Hepatocyte (in vitro differentiated cells): ENCODE results near the gene ITGA11. TPM values are rescaled to one million over a fixed set of nuclear protein-coding genes. Genes with fewer than 3 reads are reported as not detected.

ENCODE experiments used
- DNase-seq: peaks from one replicate; pipeline ENCODE4 v3.0.0-alpha.2; 2016; ENCODE audit warnings: low spot score
- H2AFZ ChIP-seq: fragments of 200-600 bp; sonication (generic); 2 replicates; pipeline ENCODE4 v1.6.0; 2016; ENCODE audit warnings: antibody characterized with exemption, mild to moderate bottlenecking
- H3K27ac ChIP-seq: fragments of 200-600 bp; sonication (generic); 2 replicates; pipeline ENCODE4 v1.5.1; 2016; ENCODE audit warnings: mild to moderate bottlenecking
- H3K27me3 ChIP-seq: fragments of 200-600 bp; sonication (generic); 2 replicates; pipeline ENCODE4 v1.6.1; 2016
- H3K36me3 ChIP-seq: fragments of 200-600 bp; sonication (generic); replicated peaks from 2 replicates; pipeline ENCODE4 v1.5.1; 2016; ENCODE audit warnings: low read depth; ENCODE audit not compliant: insufficient read depth
- H3K4me1 ChIP-seq: fragments of 200-600 bp; sonication (generic); 2 replicates; pipeline ENCODE4 v1.5.1; 2016; ENCODE audit warnings: mild to moderate bottlenecking, moderate library complexity; ENCODE audit not compliant: insufficient read depth
- H3K4me2 ChIP-seq: fragments of 200-600 bp; sonication (generic); 2 replicates; pipeline ENCODE4 v1.6.0; 2016
- H3K4me3 ChIP-seq: fragments of 200-600 bp; sonication (generic); 2 replicates; pipeline ENCODE4 v1.5.1; 2016; ENCODE audit warnings: mild to moderate bottlenecking
- H3K79me2 ChIP-seq: fragments of 200-600 bp; sonication (generic); 2 replicates; pipeline ENCODE4 v1.6.0; 2017; ENCODE audit warnings: mild to moderate bottlenecking
- H3K9me2 ChIP-seq: fragments of 200-600 bp; sonication (generic); replicated peaks from 2 replicates; pipeline ENCODE4 v1.6.0; 2017; ENCODE audit warnings: mild to moderate bottlenecking; ENCODE audit not compliant: insufficient read depth
- H3K9me3 ChIP-seq: fragments of 200-600 bp; sonication (generic); 2 replicates; pipeline ENCODE4 v1.5.1; 2016; ENCODE audit warnings: low read depth, mild to moderate bottlenecking
- H4K20me1 ChIP-seq: fragments of 200-600 bp; sonication (generic); 2 replicates; pipeline ENCODE4 v1.6.0; 2016; ENCODE audit warnings: mild to moderate bottlenecking; ENCODE audit not compliant: insufficient read depth, poor library complexity, severe bottlenecking
- EZH2 ChIP-seq: fragments of 200-600 bp; sonication (generic); IDR thresholded peaks from 2 replicates; pipeline ENCODE4 v1.6.1; 2016; ENCODE audit warnings: antibody characterized with exemption, mild to moderate bottlenecking, borderline replicate concordance
- EZH2phosphoT487 ChIP-seq: fragments of 200-600 bp; sonication (generic); IDR thresholded peaks from one replicate; pipeline ENCODE4 v1.6.1; 2018; ENCODE audit warnings: antibody characterized with exemption, mild to moderate bottlenecking, low read depth, moderate library complexity; ENCODE audit not compliant: unreplicated experiment, severe bottlenecking
- WGBS: methylation state at CpG from one replicate; pipeline ENCODE4 v1.1.6; 2016; ENCODE audit warnings: low lambda C conversion rate; ENCODE audit errors: missing lambda C conversion rate; 5-methylcytosine and 5-hydroxymethylcytosine counted together
- polyA plus RNA-seq: library from polyadenylated mRNA; unstranded; fragments of >200 nt; fragmentation: Nextera tagmentation; extraction: Ambion mirVana; gene quantifications from 2 replicates; pipeline ENCODE4 v1.2.1, GENCODE V29; 2016
- total RNA-seq: library from RNA; depleted of rRNA; stranded (reverse); fragments of >200 nt; gene quantifications from 2 replicates; pipeline ENCODE4 v1.2.3, GENCODE V29; 2014
- TF ChIP-seq, protein P1 (sequence below): fragments of 200-600 bp; sonication (generic); IDR thresholded peaks from 2 replicates; pipeline ENCODE4 v1.5.1; 2016; ENCODE audit warnings: antibody characterized with exemption, mild to moderate bottlenecking; ENCODE audit not compliant: poor library complexity

ITGA11 gene
- total and polyA plus RNA-seq, 2 experiments from 2014 or later, result 9.7 to 19.6 TPM

DNA sequence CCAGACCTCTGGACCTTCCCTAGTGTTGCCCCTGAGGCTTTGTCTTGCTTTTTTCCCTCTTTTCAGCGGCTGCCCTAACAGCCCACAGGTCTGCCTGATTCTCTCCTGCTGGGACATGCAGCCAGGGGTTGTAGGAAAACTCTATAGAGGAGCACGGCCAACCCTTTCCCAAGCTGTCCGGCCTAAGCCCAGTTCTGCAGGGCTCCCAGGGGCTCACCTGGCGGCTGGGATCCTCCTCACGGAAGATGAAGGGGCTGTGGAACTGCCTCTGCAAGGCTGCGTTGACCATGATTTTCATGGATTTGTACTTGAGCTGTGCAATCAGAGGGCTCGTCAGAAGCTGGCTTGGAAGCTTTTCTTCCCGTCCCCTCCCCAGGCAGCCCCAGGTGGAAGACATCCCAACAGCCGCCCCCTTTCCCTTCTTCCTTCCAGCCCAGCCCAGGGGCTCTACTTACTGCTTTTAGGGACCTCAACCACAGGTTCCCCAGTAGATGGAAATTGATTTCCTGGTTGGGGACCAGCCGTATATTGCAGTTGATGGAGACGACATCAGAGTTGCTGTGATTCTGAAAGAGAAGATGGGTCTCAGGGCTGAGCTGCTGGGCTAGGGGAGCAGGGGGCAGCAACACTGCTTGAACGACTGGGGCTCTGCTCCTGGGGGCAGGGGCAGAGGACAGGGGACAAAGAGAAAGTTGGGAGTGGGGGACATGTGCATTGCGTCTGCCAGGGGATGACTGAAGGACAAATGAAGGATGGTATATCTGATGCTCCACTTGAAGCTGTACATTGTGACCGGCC, 124.6 kb downstream of the ITGA11 start:
- whole genome bisulfite sequencing, result 83% methylated on average over 14 of the region's 14 CpGs
- H3K4me2 ChIP-seq, result no peak overlapping the region
- no peak for DNase-seq
- H3K4me3 ChIP-seq, result no peak overlapping the region
- no peak for TF ChIP-seq EZH2phosphoT487
- TF ChIP-seq EZH2, result no peak
- TF ChIP-seq, protein P1, sequence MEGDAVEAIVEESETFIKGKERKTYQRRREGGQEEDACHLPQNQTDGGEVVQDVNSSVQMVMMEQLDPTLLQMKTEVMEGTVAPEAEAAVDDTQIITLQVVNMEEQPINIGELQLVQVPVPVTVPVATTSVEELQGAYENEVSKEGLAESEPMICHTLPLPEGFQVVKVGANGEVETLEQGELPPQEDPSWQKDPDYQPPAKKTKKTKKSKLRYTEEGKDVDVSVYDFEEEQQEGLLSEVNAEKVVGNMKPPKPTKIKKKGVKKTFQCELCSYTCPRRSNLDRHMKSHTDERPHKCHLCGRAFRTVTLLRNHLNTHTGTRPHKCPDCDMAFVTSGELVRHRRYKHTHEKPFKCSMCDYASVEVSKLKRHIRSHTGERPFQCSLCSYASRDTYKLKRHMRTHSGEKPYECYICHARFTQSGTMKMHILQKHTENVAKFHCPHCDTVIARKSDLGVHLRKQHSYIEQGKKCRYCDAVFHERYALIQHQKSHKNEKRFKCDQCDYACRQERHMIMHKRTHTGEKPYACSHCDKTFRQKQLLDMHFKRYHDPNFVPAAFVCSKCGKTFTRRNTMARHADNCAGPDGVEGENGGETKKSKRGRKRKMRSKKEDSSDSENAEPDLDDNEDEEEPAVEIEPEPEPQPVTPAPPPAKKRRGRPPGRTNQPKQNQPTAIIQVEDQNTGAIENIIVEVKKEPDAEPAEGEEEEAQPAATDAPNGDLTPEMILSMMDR, result no peak
- H3K27ac ChIP-seq, result no peak overlapping the region
- H4K20me1 ChIP-seq, result no peaks in the 10 kb centered on the region
- H3K9me3 ChIP-seq, result no peaks in the 10 kb centered on the region
- H3K79me2 ChIP-seq, result no peaks in the 10 kb centered on the region
- no peaks in the 10 kb centered on the region for H3K36me3 ChIP-seq
- peaks cover 8% of the 10 kb centered on the region for H3K4me1 ChIP-seq
- H3K27me3 ChIP-seq, result no peaks in the 10 kb centered on the region
- no peak overlapping the region for H2AFZ ChIP-seq
- no peaks in the 10 kb centered on the region for H3K9me2 ChIP-seq

DNA sequence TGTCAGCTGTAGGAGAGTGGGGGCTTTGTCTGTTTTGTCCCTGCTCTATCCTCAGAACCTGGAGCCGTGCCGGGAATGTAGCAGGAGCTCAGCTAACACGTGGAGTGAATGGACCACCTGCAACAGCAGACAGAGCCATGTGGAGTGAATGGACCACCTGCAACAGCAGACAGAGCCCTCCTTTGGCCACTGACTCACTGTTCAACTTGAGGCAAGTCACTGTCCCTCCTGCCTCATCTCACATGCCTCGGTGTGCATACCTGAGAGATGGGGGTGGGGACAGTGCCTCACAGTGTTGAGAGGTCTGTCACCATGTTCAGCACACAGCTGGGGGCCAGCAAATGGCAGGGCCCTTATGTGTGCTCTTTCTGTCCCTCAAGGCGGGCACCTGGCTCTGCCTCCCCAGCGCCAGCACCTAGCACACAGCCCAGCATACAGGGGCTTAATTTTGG, 126.5 kb downstream of the ITGA11 start:
- no peak overlapping the region for H3K27ac ChIP-seq
- DNase-seq, result no peak
- no peak overlapping the region for H3K4me2 ChIP-seq
- no peaks in the 10 kb centered on the region for H3K36me3 ChIP-seq
- no peaks in the 10 kb centered on the region for H3K9me3 ChIP-seq
- no peaks in the 10 kb centered on the region for H4K20me1 ChIP-seq
- no peaks in the 10 kb centered on the region for H3K79me2 ChIP-seq
- H3K4me3 ChIP-seq, result no peak overlapping the region
- H3K27me3 ChIP-seq, result no peaks in the 10 kb centered on the region
- H3K4me1 ChIP-seq, result peaks cover 4% of the 10 kb centered on the region
- 53% methylated on average over 6 of the region's 6 CpGs for WGBS
- H3K9me2 ChIP-seq, result no peaks in the 10 kb centered on the region
- H2AFZ ChIP-seq, result no peak overlapping the region
- TF ChIP-seq, protein P1, result no peak
- TF ChIP-seq EZH2phosphoT487, result no peak
- no peak for TF ChIP-seq EZH2

DNA sequence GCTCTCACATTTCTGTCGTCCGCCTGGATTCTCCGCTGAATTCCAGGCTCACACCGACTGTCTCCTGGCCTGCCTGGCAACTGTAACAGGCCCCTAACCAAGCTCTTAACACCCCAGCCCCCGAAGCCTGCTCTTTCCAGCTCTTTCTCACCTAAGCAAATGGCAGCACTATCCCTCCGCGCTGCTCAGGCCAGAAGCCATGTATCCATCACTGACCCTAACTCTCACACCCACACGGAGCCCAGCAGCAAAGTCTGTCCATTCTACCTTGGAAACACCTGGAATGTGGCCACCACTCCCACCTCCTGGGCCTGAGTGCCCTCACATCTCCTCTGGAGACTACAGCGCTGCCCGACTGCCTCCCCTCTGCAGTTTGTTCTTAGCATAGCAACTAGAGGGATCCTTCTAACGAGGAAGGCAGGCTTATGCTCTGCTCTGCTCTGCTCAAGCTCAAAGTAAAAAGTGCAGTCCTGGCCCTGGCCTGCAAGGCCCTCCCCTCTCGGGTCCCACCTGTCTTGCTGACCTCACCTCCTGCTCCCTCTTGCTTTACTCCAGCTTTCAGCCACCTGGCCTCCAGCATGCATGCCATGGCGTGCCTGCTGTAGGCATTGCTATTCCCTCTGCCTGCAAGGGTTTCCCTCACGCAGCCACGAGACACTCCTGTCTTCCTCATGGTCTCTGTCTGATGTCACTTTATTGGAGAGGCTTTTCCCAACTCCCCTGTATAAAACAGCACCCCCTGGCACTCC, 127.2 kb downstream of the ITGA11 start:
- whole genome bisulfite sequencing, result 55% methylated on average over 15 of the region's 15 CpGs
- H3K27ac ChIP-seq, result no peak overlapping the region
- H3K9me3 ChIP-seq, result no peaks in the 10 kb centered on the region
- no peaks in the 10 kb centered on the region for H4K20me1 ChIP-seq
- H3K4me2 ChIP-seq, result no peak overlapping the region
- no peaks in the 10 kb centered on the region for H3K36me3 ChIP-seq
- TF ChIP-seq, protein P1, result peak; percentile 14
- no peak for TF ChIP-seq EZH2
- H3K79me2 ChIP-seq, result no peaks in the 10 kb centered on the region
- H2AFZ ChIP-seq, result no peak overlapping the region
- peak; percentile 40 for DNase-seq
- no peaks in the 10 kb centered on the region for H3K9me2 ChIP-seq
- no peaks in the 10 kb centered on the region for H3K27me3 ChIP-seq
- H3K4me1 ChIP-seq, result peaks cover 5% of the 10 kb centered on the region
- H3K4me3 ChIP-seq, result no peak overlapping the region
